Effector memory CD4-positive, alpha-beta T cell (primary cell): ENCODE results near the gene FJX1.
"Not testable (repeated sequence)": the region's sequence is repeated elsewhere in the genome, so short reads cannot be mapped to it uniquely, and the experiment has no call there.

Experiments
- DNase-seq, 3 donors: peaks; one replicate each; pipeline ENCODE4 v3.0.0-alpha.2; 2020
- H3K27ac ChIP-seq: 2 replicates; pipeline ENCODE4 v1.7.0; 2013; ENCODE audit warnings: mild to moderate bottlenecking, low read length, moderate library complexity; ENCODE audit not compliant: insufficient read depth, poor library complexity, severe bottlenecking
- H3K27me3 ChIP-seq: replicated peaks from 2 replicates; pipeline ENCODE4 v1.7.0; 2013; ENCODE audit warnings: mild to moderate bottlenecking, low read length; ENCODE audit not compliant: insufficient read depth, control insufficient read depth, poor library complexity, severe bottlenecking
- H3K36me3 ChIP-seq: 2 replicates; pipeline ENCODE4 v1.7.0; 2013; ENCODE audit warnings: mild to moderate bottlenecking, low read length, moderate library complexity; ENCODE audit not compliant: control insufficient read depth, insufficient read depth
- H3K4me1 ChIP-seq: 2 replicates; pipeline ENCODE4 v1.7.0; 2013; ENCODE audit warnings: low read length, mild to moderate bottlenecking; ENCODE audit not compliant: control insufficient read depth, insufficient read depth, poor library complexity, severe bottlenecking
- H3K4me3 ChIP-seq: 2 replicates; pipeline ENCODE4 v1.7.0; 2013; ENCODE audit warnings: low read length, low read depth, mild to moderate bottlenecking; ENCODE audit not compliant: insufficient read depth, poor library complexity, severe bottlenecking
- H3K9me3 ChIP-seq: 2 replicates; pipeline ENCODE4 v1.7.0; 2013; ENCODE audit warnings: mild to moderate bottlenecking, low read length, moderate library complexity; ENCODE audit not compliant: control insufficient read depth

The FJX1 gene

DNA sequence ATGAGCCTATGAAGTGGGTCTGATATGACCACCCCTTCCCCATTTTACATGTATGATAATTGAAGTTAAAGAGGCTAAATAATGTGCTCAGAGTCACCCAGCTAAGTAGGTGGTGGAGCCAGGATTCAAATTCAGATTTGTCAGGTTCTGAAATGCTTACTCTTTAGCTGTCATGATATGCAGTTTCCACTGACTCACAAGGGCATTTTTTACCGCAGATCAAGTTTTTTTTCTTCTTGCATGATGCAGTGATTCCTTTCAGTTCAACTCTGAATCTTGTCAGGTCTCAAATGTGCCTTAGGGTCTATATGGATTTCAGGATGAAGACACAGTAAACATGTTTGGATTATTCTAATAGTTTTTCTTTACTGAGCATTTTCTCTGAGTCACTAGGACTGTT lies 31.7 kb downstream of the FJX1 start:
- Histone ChIP-seq H3K36me3 (no peaks in the 10 kb centered on the region), H3K27me3 (no peaks in the 10 kb centered on the region), H3K4me3 (no peak overlapping the region), H3K4me1 (no peaks in the 10 kb centered on the region), H3K27ac (no peak overlapping the region), H3K9me3 (no peaks in the 10 kb centered on the region)
- DNase-seq = no peak

DNA sequence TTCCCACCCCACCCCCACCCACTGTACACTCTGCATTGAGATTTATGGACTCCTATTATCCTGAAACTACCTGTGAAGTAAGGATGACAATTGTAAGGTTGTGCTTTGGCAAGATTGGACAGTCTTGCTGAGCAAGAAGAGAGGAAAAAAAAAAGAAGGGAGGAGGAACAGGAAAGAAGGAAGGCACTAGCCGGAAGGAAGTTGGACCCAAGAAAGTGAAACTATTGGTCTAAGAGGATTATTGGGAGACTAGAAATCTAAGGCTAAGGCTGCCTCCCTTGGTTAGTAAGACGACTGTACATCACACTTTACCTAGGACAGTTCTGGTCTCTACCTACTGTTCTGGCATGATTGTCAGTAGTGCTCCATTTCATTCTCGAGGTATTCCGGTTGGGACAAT lies 32.2 kb downstream of the FJX1 start:
- no peaks in the 10 kb centered on the region for H3K36me3 ChIP-seq
- H3K4me3 ChIP-seq = no peak overlapping the region
- H3K27ac ChIP-seq = no peak overlapping the region
- no peaks in the 10 kb centered on the region for H3K4me1 ChIP-seq
- no peaks in the 10 kb centered on the region for H3K27me3 ChIP-seq
- H3K9me3 ChIP-seq = no peaks in the 10 kb centered on the region
- no peak for DNase-seq

- no peak for DNase-seq
- peaks cover 1% of the 10 kb centered on the region for H3K27me3 ChIP-seq
- no peaks in the 10 kb centered on the region for H3K4me1 ChIP-seq
- H3K4me3 ChIP-seq = no peak overlapping the region
- no peak overlapping the region for H3K27ac ChIP-seq
- H3K36me3 ChIP-seq = no peaks in the 10 kb centered on the region
- H3K9me3 ChIP-seq = no peaks in the 10 kb centered on the region
Measured at GRCh38 chr11:35651263-35651662, 33.0 kb downstream of the FJX1 start.

GRCh38 chr11:35652786-35653185 lies 34.5 kb downstream of the FJX1 start:
- not testable (repeated sequence) for H3K36me3 ChIP-seq, H3K27ac ChIP-seq, H3K4me3 ChIP-seq, H3K9me3 ChIP-seq, DNase-seq, H3K4me1 ChIP-seq, H3K27me3 ChIP-seq

DNA sequence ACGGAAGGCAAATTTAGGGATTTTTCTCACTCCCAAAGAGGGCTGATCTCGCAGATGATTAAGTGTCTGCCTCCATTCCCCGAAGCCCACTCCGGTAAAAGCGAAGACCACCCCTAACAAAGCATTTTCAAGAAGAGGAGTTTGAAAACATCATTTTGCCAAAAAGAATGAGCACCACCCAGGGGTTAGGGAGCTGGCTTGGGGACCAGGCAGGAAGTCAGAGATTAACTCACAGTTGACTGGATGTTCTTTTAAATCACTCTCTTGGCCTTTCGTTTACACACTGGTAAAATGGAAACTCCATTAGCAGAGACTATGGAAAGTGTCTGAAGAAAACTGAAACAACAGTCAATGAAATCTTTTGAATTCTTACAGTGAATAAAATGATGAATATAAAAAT lies 36.5 kb downstream of the FJX1 start:
- Histone ChIP-seq H3K4me1 (no peaks in the 10 kb centered on the region), H3K27ac (no peak overlapping the region), H3K36me3 (no peaks in the 10 kb centered on the region), H3K9me3 (no peaks in the 10 kb centered on the region), H3K27me3 (peaks cover 6% of the 10 kb centered on the region), H3K4me3 (no peak overlapping the region)
- no peak for DNase-seq

GRCh38 chr11:35655254-35655653 lies 37.0 kb downstream of the FJX1 start:
- no peaks in the 10 kb centered on the region for H3K36me3 ChIP-seq
- H3K27ac ChIP-seq = no peak overlapping the region
- DNase-seq = no peak
- no peaks in the 10 kb centered on the region for H3K9me3 ChIP-seq
- peaks cover 6% of the 10 kb centered on the region for H3K27me3 ChIP-seq
- H3K4me3 ChIP-seq = no peak overlapping the region
- H3K4me1 ChIP-seq = no peaks in the 10 kb centered on the region

DNA sequence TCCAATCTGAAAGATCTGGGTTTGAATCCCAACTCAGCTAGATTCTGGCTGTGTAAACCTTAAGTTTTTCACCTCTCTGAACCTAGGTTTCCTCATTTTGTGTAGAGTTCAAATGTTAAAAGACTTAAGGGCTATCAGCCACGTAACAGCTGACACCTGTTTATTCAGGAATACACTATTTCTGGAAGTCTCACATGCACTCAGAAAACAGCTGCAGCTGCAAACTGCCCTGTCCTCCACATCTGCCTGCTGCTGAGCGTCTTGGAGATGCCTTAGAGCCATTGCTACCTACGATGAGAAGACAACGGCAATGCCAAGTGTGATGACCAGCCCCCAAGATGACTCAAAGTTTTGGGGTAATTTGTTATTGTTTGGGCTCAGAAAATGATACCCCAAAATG lies 37.6 kb downstream of the FJX1 start:
- Histone ChIP-seq H3K36me3 (no peaks in the 10 kb centered on the region), H3K4me3 (no peak overlapping the region), H3K9me3 (no peaks in the 10 kb centered on the region), H3K27ac (no peak overlapping the region), H3K4me1 (no peaks in the 10 kb centered on the region), H3K27me3 (peaks cover 6% of the 10 kb centered on the region)
- DNase-seq = no peak

- no peak overlapping the region for H3K27ac ChIP-seq
- DNase-seq = no peak
- no peaks in the 10 kb centered on the region for H3K36me3 ChIP-seq
- H3K4me3 ChIP-seq = no peak overlapping the region
- peaks cover 10% of the 10 kb centered on the region for H3K4me1 ChIP-seq
- H3K27me3 ChIP-seq = peaks cover 6% of the 10 kb centered on the region
- H3K9me3 ChIP-seq = no peaks in the 10 kb centered on the region
Measured at GRCh38 chr11:35658020-35658948, 40.0 kb downstream of the FJX1 start.

DNA sequence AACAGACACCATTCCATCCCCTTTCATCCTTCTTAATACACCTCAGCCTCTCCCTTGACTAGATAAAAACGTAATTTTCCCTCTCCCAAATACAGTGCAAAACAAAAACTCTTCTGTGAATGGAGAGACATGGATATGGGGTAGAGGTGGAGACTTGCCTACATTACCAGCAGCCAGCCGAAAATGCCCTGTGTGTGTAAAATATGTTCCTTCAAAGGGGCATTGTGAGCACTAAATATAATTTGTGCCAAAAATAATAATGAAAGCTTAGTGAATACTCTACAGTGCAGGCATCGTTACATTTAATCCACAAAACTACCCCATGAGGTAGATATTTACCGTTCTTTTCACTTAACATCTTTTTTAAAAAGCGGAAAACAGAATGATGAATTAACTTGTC lies 43.3 kb downstream of the FJX1 start:
- Histone ChIP-seq H3K4me1 (peaks cover 14% of the 10 kb centered on the region), H3K27me3 (peaks cover 2% of the 10 kb centered on the region), H3K36me3 (no peaks in the 10 kb centered on the region), H3K4me3 (no peak overlapping the region), H3K27ac (peak overlapping the region; percentile 80), H3K9me3 (no peaks in the 10 kb centered on the region)
- no peak for DNase-seq

DNA sequence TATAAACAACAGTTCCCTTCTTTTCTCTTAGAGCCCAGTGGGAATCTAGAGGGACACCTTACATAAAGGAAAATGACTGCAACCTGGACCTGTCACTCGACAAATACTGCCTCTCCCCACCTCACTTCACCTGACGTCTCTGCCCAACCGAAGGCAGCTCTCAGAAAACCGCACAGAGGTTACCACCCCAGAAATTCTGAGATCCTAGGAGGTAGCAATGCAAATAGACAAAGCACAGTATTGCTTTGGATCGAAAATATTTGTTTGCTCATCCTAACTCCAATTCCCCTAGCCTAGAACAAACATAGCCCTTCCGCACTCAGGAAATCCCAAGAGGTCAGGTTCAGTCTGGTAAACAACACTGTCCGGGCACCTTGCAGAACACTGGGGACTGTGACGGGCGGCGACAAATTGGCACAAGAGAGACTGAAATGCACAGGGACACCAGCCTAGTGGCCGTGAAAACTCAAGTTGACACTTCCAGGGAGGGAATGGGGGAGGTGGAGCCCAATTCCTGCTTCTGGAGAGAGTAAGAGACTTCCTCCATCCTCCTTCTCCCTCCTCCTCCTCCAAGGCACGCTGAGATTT lies 43.9 kb downstream of the FJX1 start:
- Histone ChIP-seq H3K27ac (peak overlapping the region; percentile 80), H3K27me3 (no peaks in the 10 kb centered on the region), H3K4me3 (peak overlapping the region; percentile 91), H3K4me1 (peaks cover 14% of the 10 kb centered on the region), H3K9me3 (peaks cover 2% of the 10 kb centered on the region), H3K36me3 (no peaks in the 10 kb centered on the region)
- peak in 2 of 3 donors; percentile 3 to 49 for DNase-seq
